SIG-M5 treated with dmso at 0.1 percent for 504 hours (cell line): ENCODE data around the gene KAT2A.

Source experiments
- DNase-seq: peaks from one replicate; lab custom pipeline; 2025; ENCODE audit not compliant: unreplicated experiment; lab: John Stamatoyannopoulos, UW

Gene KAT2A

DNA sequence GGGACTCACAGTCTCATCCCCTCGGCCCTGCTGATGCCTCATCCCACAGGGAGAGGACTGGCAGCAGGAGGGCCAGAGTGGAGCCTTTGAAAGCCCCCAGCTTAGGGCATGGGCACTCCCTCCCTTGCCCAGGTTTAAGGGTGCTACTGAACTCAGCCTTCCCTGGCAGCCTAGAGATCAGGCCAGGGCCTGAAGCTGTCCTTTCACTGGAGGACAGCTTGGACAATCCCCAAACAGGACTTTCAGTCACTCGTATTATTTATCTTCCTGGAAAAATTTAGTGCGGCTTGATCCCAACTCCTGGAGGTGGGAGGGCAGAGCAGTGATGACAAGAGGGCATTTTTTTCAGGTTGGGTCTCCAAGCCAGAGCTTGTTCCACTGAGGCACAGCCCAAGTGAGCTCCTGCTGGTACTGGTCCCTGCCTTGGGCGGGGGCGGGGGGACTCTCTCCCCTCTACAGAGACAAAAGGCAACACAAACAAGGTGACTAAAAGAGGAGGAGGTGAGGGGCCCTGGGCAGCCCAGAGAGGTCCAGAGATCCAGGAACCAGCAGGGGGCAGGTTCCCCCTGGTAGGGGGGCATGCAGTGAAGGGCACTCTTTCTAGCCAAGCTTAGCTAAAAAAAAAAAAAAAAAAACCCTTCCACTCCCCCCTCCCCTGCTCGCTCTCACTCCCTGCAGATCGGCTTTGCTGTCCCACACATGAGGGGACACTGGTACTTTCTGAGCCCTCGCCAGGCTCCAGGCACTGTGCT, 24.6 kb downstream of the KAT2A start:
- no peak for DNase-seq

DNA sequence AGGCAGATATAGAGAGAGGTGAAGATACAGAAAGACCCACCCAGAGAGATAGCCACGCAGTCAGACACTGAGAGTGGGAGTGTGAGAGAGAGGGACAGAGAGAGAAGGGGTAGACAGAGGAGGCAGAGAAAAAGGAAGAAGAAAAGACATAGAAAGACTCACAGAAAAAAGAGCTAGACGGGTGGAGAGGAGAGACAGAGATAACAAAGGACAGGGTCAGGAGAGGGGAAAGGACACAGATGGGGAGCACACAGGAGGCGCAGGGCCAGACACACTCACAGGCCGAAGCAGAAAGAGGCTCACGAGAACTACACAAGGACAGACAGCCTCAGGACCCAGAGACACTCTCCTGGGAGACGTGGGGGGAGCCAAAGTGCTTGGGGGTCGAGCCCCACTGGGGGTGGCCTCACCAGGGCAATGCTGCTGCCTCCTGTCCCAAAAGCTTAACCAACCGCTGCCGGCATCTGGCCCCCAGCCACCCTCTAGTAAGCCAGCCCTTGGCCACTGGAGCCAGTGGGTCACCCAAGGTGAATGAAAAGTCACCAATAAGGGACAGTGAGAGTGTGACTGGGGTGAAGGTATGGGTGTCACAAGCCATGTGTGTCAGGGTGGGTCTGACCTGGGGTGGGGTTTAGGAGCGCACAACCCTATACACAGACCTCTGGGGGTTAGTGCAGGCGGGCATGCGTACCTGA, 26.6 kb downstream of the KAT2A start:
- DNase-seq = no peak

DNA sequence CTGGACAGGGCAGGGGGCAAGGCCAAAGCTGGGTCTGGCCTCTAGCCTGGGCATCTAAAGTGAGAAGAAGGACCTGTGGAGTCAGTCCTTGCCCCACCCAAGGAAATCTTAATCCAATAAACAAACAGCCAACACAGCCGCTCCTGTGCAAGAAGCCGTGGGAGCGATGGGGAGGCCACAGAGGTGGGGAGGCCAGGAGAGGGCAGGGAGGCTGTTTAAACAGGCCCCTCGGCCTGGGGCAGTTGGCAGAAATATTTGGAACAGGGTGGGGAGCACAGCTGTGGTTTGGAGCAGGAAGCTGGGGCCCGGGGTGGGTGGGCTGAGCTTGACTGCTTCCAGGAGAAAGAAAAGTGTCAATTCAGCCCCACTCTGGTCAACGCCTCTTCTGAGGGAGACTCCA, 28.2 kb downstream of the KAT2A start:
- DNase-seq = no peak

DNA sequence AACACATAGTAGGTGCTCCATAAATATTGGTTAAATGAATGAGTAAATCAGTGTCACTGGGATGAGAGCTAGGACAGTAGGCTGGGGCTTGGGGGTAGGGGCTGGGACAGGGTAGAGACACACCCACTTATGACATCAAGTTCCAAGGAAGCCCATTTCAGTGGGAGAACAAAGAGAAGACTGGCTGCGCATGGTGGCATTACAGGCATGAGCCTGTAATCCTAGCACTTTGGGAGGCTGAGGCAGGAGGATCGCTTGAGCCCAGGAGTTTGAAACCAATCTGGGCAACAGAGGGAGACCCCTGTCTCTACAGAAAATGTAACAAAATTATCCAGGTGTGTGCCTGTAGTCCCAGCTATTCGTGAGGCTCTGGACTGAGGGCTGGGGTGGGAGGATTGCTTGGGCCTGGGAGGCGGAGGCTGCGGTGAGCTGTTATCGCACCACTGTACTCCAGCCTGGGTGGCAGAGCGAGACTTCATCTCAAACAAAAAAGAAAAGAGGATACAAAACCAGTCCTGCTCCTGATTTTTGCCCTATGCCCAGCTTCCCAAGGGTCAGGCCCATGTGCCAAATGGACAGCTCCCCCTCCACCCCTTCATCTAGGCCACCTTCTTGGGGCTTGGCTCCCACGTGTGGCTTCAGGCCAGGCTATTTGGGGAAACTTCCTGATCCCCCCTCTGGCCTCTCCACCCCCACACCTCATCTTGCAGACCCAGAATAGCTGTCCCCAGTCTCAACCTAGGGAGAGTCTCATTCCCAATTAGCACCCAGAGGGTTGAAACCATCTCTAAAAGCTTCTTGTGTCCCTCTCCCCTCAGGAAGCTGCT, 30.0 kb downstream of the KAT2A start:
- no peak for DNase-seq

DNA sequence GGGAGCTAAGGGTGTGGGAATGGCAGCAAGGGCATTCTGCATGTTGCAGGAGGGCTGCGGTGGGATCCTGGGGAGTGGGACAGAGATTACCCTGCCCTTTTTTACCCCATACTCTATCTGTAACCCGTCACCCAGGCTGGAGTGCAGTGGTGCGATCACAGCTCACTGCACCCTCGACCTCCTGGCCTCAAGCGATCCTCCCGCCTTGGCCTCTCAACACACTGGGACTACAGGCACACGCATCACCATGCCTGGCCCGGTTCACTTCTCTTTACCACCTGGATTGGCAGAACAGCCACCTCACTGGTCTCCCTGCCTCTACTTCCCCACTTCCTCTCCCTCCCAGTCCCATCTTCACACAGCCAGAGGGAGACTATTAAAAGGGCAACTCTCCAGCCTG, 32.4 kb downstream of the KAT2A start:
- DNase-seq = no peak

DNA sequence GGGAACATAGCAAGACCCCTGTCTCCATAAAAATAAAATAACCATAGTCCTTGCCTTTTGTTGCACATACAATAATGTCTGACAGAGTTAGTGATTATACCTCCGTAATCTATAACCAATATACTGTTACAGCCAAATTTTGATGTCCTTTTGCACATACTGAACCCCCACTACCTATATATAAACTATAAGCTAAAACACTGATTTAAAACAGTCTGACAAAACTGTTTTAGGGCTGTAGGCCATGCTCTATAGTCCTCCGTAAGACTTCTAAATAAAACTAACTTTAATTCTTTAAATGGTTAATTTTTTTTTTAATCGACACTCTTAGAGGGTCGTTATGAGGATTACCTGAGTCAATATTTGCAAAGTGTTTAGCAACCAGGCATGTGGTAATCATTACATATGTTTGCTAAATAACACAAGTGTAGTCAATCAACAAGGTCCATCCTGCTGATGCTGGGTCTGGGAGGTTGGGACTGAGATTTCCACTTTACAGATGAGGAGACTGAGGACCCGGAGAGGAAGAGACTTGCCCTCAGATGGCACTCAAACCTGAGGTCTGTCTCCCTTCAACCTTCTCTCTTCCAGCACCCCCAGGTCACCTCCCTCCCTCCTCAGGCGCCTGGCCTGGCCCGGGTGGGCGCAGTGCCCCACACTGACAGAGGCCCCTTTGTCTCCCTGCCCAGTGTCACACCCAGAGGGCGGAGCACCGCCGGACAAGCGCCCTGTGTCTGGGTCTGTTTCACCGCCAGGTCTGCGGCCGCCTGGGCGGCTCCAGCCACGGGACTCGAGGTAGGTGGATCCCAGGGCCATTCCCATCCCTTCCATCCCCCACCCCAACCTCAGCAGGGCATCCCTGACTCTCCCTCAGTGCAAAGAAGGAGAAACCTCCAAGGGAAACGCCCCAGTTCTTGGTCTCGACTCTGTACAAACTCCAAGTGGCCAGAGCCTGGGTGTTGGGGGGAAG, 33.1 kb downstream of the KAT2A start:
- no peak for DNase-seq

DNA sequence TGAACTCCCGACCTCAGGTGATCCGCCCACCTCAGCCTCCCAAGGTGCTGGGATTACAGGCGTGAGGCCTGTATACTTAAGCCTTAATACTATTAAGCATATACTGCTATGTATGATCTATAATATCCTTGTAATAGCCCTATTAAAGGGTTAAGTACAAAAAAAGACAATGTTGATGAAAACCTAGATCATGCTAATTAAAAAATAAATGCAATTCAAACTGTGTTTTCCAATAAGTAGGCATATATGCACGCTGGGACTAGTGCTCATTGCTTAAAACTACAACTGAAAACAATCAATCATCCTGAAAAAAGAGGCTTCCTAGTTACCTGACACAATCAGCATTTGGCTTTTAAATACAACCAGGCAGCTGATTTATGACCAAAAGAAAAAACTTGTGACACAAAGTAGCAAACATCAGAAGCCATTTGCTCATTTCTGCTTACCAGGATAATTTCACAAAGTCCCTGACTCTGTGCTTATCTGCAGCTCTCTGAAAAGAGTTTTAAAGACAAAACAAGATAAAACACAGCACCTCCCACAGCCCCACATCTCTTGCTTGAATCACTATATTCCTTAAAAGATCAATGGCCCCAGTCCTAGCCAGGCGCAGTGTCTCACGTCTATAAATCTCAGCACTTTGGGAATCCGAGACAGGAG, 34.0 kb downstream of the KAT2A start:
- no peak for DNase-seq

DNA sequence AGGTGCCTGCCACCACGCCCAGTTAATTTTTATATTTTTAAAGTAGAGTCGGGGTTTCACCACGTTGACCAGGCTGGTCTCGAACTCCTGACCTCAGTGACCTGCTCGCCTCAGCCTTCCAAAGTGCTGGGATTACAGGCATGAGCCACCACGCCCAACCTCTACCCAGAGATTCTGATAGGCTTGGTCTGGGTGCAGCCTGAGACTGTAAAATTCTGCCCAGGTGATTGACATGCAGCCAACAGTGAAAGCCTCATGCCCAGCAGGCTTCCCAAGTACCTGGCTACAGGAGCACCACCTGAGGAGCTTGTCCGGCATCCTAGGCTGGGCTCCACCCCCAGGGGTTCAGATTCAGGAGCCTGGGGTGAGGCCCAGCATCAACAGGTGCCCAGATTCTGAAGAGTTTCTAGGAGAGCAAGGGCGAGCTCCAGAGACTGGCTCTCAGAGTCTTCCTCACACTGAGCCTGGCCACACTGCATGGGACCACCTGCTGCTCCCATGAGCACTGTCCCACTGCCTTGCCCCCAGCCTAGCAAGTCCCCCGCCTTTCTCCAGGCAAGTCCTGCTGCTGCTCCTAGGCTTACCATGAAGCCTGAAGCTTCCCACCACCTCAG, 39.5 kb downstream of the KAT2A start:
- no peak for DNase-seq

DNA sequence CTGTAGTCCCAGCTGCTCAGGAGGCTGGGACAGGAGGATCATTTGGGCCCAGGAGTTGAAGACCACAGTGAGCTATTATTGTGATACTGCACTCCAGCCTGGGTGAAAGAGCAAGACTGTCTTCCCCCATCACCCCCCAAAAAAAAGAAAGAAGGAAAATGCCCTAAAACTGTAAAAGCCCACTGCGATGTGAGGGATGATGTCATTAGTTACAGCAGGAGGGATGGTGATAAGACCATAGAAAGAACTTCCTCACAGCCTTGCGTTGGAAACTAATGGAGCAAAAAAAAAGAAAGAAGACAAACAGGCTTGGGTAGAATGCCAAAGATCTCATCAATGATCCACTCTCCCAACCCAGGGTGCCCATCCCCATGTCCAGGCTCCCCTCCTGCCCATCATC, 41.6 kb downstream of the KAT2A start:
- DNase-seq = no peak

DNA sequence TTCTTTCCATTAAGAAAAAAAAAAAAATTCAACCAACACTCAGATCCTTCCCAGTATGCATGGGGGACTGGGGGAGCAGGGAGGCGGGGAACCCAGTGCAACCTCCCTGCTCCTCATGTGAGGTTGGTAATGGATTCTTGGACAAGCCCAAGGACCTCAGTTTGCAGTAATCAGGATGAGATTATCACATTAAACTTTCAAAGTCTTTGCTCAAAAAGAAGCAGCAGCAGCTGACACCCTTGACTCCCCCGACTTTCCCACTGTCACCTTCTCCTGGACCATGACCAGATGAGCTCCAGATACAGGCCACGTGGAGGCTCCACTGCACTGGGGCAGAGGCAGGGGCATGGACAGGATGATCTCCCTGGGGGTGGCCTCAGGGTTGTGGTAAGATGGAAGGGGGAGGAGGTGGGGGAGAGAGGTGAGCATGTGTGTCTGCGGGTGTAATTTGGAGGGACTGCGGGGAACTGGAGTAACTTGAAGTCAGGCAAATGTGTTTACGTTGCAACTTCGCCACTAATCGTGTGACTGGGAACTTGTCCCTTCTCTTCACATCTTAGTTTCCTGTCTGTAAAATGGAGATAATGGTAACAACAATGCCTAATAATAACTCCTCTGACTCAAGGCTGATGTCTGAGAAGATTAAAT, 42.6 kb downstream of the KAT2A start:
- no peak for DNase-seq

DNA sequence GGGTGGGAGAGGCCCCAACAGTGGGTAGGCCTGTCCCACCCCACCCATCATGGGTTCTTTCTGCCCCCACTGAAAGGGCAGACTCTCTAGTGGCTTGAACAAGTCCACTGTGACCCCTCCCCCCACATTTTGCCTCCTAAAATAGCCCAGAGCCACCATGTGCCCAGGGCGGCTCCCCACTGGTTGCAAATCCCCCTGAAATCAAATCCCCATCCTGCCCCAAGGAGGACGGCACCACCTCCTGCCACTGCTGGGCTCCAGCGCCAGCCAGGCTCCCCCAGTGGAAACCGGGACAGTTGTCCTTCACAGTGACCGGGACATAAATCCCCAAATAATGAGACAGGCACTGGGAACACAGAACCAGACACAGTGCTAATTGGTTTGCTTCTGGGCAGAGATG, 43.4 kb downstream of the KAT2A start:
- no peak for DNase-seq

DNA sequence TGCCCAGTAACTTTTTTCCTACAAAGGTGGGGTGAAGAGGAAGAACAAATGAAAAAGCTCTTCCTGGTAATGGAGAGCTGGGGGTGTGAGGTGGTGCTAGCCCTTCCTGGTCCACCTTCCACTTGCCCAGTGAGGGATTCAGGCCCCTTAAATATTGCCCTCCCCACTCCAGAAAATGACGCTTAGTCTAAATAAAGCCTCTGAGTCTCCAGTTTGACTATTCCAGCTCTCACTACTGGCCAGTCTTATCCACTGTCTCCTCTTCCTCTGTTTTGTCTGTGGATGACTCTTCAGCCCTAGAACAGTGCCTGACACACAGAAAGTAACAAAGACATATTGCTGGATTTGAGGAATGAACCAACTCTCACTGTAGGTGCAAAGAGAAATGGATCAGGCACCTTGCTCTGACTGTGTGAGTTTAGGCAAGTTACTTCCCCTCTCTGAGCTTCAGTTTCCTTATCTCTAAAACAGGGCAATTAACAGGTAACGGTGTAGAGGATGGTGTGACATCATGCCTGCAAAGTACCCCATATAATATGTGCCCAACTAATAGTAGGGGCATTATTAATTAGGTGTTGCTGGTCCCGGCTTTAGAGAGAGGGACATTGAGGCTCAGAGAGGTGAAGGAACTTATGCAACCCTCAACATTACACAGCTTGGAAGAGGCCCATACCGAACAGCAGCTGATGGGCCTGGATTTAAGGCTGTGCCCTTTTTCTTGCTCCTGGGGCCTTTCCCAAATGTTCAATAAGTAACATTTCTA, 44.2 kb downstream of the KAT2A start:
- DNase-seq = no peak

DNA sequence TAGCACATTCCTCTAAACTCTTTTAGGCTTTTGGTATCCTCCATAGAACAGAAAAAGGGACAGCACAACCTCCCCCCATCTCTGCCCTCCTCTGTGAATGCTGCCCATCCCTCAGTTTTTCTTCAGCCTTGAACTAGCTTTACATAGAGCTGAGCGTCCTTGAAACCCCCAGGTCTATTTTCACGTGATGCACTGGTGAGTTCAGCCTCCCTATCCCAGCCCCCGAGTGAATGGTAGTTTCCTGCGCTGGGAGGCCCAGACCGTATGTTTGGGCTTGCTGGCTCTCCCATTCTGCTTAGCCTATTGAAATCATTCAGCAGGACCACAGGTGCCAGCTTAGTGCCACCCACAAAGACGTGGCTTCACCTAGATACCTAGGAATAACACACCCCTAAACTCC, 45.4 kb downstream of the KAT2A start:
- DNase-seq = no peak

DNA sequence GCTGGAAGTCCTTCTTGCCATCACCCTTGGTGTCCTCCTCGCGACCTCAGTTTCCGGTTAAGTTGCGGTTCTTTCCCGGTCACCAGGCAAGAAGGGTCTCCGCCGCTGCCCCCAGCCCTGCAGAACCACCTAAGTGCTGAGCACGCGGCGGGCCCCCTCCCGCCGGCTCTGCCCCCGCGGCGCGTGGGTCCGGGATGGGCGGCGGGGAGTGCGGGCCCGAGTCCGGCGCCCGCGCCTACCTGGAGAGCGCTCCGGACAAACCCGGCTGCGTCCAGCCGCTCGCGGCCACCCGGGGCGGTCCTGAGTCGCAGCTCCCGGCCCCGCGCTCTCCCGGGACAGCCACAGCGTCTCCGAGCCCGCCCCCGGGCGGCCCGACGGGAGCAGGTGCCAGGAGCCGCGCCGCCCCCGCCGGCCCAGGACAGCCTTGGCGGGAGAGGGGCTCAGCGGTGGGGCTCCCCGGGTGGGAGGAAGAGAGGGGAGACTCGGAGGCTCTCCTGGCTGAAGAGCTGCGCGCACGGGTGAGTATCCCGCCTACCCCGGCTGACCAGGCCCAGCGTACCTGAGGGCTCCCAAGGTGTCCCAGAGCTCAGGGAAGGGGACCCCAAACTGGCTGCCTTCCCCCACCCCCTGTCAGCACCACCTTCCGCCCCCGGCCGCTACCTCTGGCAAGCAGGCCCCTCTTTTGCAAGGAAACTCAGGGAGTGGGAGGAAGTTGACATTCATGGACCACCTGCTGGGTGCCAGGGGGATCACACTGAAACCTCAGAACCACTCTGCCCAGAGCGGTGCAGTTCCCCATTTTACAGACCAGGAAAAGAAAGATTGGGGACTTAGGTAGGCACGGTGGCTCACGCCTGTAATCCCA, 48.6 kb downstream of the KAT2A start:
- peak; percentile 41 for DNase-seq

DNA sequence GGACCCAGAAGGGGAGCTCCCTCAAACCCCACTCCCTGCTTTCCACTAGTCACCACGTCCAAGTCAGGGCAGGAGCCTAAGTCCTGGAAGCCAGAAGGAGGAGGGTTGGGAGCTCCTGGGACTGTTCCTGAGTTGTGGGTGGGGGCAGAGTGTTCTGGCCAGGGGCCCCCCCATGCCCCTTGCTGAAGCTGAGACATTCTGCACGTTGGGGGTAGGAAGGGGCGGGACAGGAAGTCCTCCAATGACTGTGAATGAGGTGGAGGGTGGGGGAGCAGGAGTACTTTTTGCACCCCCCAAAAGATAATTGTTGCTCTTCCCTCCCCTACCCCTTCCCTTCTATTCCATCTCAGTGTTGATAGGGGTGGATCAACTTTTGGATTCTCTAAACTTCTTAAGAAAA, 49.4 kb downstream of the KAT2A start:
- DNase-seq = no peak

DNA sequence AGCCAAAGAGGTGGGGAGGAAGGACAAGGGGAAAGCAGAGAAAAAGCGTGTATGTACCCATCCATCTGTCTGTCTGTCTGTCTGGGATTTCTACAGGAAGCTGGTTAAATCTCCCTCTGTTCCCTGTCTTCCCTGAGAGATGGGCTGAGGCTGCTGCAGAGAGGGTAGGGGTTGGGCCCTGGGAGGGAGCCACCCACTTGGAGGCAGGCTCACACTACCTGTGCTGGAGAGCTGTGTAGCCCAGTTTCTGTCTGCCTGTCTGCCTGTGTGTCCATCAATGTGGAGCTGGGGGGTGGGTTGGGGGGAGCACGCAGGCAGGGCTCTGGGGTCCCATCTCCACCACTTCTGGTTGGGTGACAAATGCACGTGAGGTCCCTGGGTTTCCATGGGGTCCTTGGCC, 52.2 kb downstream of the KAT2A start:
- DNase-seq = no peak

DNA sequence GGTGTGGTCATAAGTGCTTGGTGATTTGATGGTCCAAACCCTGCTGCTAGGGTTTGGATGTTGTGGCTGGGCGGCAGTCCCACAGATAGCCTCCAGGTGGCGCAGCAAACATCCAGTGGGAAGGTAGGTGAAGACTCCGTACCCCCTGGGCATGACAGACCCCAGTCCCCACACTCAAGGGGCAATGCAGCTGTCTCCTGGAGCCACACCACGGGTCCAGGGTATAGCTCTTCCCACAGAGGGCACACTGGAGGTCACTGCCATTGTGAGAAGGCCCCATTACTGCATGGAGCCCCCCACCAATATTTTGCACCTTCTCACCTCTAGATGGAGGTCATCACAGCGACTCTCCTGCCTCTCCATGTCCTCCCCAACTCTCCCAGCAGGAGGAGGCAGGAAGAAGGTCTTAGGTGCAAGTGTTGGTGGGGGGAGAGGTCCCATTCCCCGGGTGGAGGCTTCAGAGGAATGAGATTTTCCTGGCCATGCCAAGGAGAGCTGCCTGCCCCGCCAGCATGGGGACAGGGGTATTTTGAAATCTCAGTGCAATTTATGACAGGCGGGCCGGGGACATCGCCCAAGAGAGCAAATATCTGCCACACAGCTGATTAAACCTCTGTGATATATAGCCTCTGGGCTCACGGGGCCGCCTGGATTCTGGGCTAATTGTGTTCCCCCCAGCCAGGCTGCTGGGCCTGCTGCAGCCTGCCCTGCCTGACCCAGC, 53.6 kb downstream of the KAT2A start:
- no peak for DNase-seq
